ENCODE measurements around the gene KLF8.

The KLF8 gene

GRCh38 chrX:56226980-56227379, 5.2 kb upstream of the KLF8 start:
- H3K4me3 ChIP-seq (ENCODE audit: low read length) = no peak overlapping the region
- no peak for DNase-seq (ENCODE audit: low read depth)
- no peak for TF ChIP-seq CTCF (conservative IDR thresholded peaks at IDR 0.05; ENCODE audit: low read length)

GRCh38 chrX:56228914-56229313, 3.2 kb upstream of the KLF8 start:
- no peak for DNase-seq (ENCODE audit: low read depth)
- no peak overlapping the region for H3K4me3 ChIP-seq (ENCODE audit: low read length)
- TF ChIP-seq CTCF (conservative IDR thresholded peaks at IDR 0.05; ENCODE audit: low read length) = no peak

- no peak for TF ChIP-seq CTCF (conservative IDR thresholded peaks at IDR 0.05; ENCODE audit: low read length)
- no peak overlapping the region for H3K4me3 ChIP-seq (ENCODE audit: low read length)
- DNase-seq (ENCODE audit: low read depth) = no peak
Measured at GRCh38 chrX:56231537-56232090, 542 bp upstream of the KLF8 start.

- H3K4me3 ChIP-seq (ENCODE audit: low read length) = peak overlapping the region; percentile 37
- TF ChIP-seq CTCF (conservative IDR thresholded peaks at IDR 0.05; ENCODE audit: low read length) = no peak
- DNase-seq (ENCODE audit: low read depth) = no peak
Measured at GRCh38 chrX:56233100-56233499, 944 bp downstream of the KLF8 start.

- no peak for TF ChIP-seq CTCF (conservative IDR thresholded peaks at IDR 0.05; ENCODE audit: low read length)
- no peak overlapping the region; the same call in 1 of the 2 replicates for H3K4me3 ChIP-seq (ENCODE audit: low read length)
- DNase-seq (ENCODE audit: low read depth) = peak; percentile 5
Measured at GRCh38 chrX:56233682-56234081, 1.5 kb downstream of the KLF8 start.

- DNase-seq (ENCODE audit: low read depth) = peak; percentile 34
- H3K4me3 ChIP-seq (ENCODE audit: low read length) = no peak overlapping the region
- TF ChIP-seq CTCF (conservative IDR thresholded peaks at IDR 0.05; ENCODE audit: low read length) = peak; percentile 68
Measured at GRCh38 chrX:56248492-56248891, 16.3 kb downstream of the KLF8 start.

- DNase-seq (ENCODE audit: low read depth) = no peak
- no peak for TF ChIP-seq CTCF (conservative IDR thresholded peaks at IDR 0.05; ENCODE audit: low read length)
- H3K4me3 ChIP-seq (ENCODE audit: low read length) = no peak overlapping the region
Measured at GRCh38 chrX:56253832-56254703, 21.9 kb downstream of the KLF8 start.

All from AG10803 (cell line).